Central memory CD4-positive, alpha-beta T cell (primary cell): ENCODE results near the gene GSDME.
"Not testable (repeated sequence)": the region's sequence is repeated elsewhere in the genome, so short reads cannot be mapped to it uniquely, and the experiment has no call there.

Experiments used
- DNase-seq: peaks from one replicate; pipeline ENCODE4 v3.0.0; 2022

Gene GSDME

GRCh38 chr7:24741679-24742505 is 15.4 kb downstream of the GSDME start:
- DNase-seq = no peak

GRCh38 chr7:24740871-24741270 is 16.4 kb downstream of the GSDME start:
- DNase-seq = no peak

GRCh38 chr7:24739306-24739705 is 18.0 kb downstream of the GSDME start:
- no peak for DNase-seq

GRCh38 chr7:24738577-24738976 is 18.7 kb downstream of the GSDME start:
- no peak for DNase-seq

GRCh38 chr7:24737281-24737680 is 20.0 kb downstream of the GSDME start:
- no peak for DNase-seq

- DNase-seq = not testable (repeated sequence)
Observed at GRCh38 chr7:24735594-24735993, 21.7 kb downstream of the GSDME start.

GRCh38 chr7:24734306-24734705 is 23.0 kb downstream of the GSDME start:
- no peak for DNase-seq

- no peak for DNase-seq
Observed at GRCh38 chr7:24733414-24734060, 23.7 kb downstream of the GSDME start.

GRCh38 chr7:24732646-24733413 is 24.4 kb downstream of the GSDME start:
- no peak for DNase-seq

- no peak for DNase-seq
Observed at GRCh38 chr7:24731313-24731712, 26.0 kb downstream of the GSDME start.

GRCh38 chr7:24730018-24730369 is 27.3 kb downstream of the GSDME start:
- no peak for DNase-seq

- no peak for DNase-seq
Observed at GRCh38 chr7:24729365-24730017, 27.8 kb downstream of the GSDME start.

GRCh38 chr7:24728503-24729364 is 28.5 kb downstream of the GSDME start:
- no peak for DNase-seq

- no peak for DNase-seq
Observed at GRCh38 chr7:24728121-24728500, 29.2 kb downstream of the GSDME start.

- no peak for DNase-seq
Observed at GRCh38 chr7:24727154-24728120, 29.8 kb downstream of the GSDME start.

- DNase-seq = no peak
Observed at GRCh38 chr7:24725554-24726241, 31.6 kb downstream of the GSDME start.

GRCh38 chr7:24724451-24725190 is 32.6 kb downstream of the GSDME start:
- no peak for DNase-seq

GRCh38 chr7:24723178-24723530 is 34.1 kb downstream of the GSDME start:
- no peak for DNase-seq

- DNase-seq = no peak
Observed at GRCh38 chr7:24722386-24723177, 34.7 kb downstream of the GSDME start.
